T-cell (primary cell): ENCODE measurements around the gene NXPE3. TPM values are rescaled to one million over a fixed set of nuclear protein-coding genes. Genes with fewer than 3 reads are reported as not detected.

Experiments
- ATAC-seq, 4 experiments: fragments of 200-7000 bp in 3 of 4; fragments of 150-1000 bp in 1 of 4; cut with Tn5 transposase; replicated peaks in 1 of 4; 1 replicate in 3 of 4; 2 replicates in 1 of 4; pipeline ENCODE4 v1.10.0; 2021; ENCODE audit warnings: moderate library complexity in 3 of 4, mild to moderate bottlenecking in 2 of 4, moderate number of reproducible peaks in 1 of 4
- CTCF ChIA-PET, 2 donors: fragments of 300-600 bp; sonication (Branson Sonifier 250); formaldehyde crosslinking; loops; one replicate each; lab custom pipeline; 2022; ENCODE audit warnings: antibody characterized with exemption in 2 of 2; lab: Charles Lee
- POLR2A ChIA-PET, 2 donors: fragments of 300-600 bp; sonication (Branson Sonifier 250); formaldehyde crosslinking; loops; one replicate each; lab custom pipeline; 2022; ENCODE audit warnings: antibody characterized with exemption in 2 of 2; lab: Charles Lee
- DNase-seq, 35 experiments: peaks; one replicate each; pipeline versions ENCODE4 v3.0.0 to v3.0.0-alpha.2; 2013 to 2023
- H3K27ac ChIP-seq: one replicate; pipeline ENCODE4 v1.5.1; 2013; ENCODE audit warnings: low read length
- H3K27me3 ChIP-seq, 2 experiments: replicated peaks in 1 of 2; 1 replicate in 1 of 2; 2 replicates in 1 of 2; pipeline versions ENCODE4 v1.6.1 to v1.7.0; 2013; ENCODE audit warnings: low read length in 1 of 2, mixed read lengths in 1 of 2; ENCODE audit not compliant: control insufficient read depth in 2 of 2, insufficient read depth in 2 of 2; ENCODE audit errors: extremely low read depth in 1 of 2
- H3K36me3 ChIP-seq, 2 donors: 1 replicate in 1 of 2; 2 replicates in 1 of 2; pipeline versions ENCODE4 v1.6.1 to v1.7.0; 2013; ENCODE audit warnings: low read length in 1 of 2; ENCODE audit not compliant: control insufficient read depth in 2 of 2, insufficient read depth in 1 of 2; ENCODE audit errors: extremely low read depth in 1 of 2
- H3K4me1 ChIP-seq, 2 experiments: 1 replicate in 1 of 2; 2 replicates in 1 of 2; pipeline versions ENCODE4 v1.6.1 to v1.7.0; 2013; ENCODE audit warnings: low read length in 2 of 2, mixed read lengths in 1 of 2; ENCODE audit not compliant: insufficient read depth in 2 of 2, control insufficient read depth in 1 of 2; ENCODE audit errors: extremely low read depth in 1 of 2
- H3K4me3 ChIP-seq, 2 donors: 1 replicate in 1 of 2; 2 replicates in 1 of 2; pipeline versions ENCODE4 v1.5.1 to v1.7.0; 2013; ENCODE audit warnings: mild to moderate bottlenecking in 2 of 2, low read length in 1 of 2, moderate library complexity in 1 of 2; ENCODE audit not compliant: control insufficient read depth in 1 of 2; ENCODE audit errors: extremely low read depth in 1 of 2
- H3K9me3 ChIP-seq: 2 replicates; pipeline ENCODE4 v1.7.0; 2013
- H3K27ac Mint-ChIP-seq, 2 donors: one replicate each; pipeline ENCODE4 v1.8.0; 2020 to 2021; ENCODE audit warnings: mild to moderate bottlenecking in 2 of 2, mixed read lengths in 2 of 2
- H3K27me3 Mint-ChIP-seq, 2 donors: one replicate each; pipeline ENCODE4 v1.8.0; 2021 to 2022; ENCODE audit warnings: mixed read lengths in 2 of 2
- H3K36me3 Mint-ChIP-seq: one replicate; pipeline ENCODE4 v1.8.0; 2021; ENCODE audit warnings: mixed read lengths
- H3K4me1 Mint-ChIP-seq, 3 donors: one replicate each; pipeline ENCODE4 v1.8.0; 2020 to 2022; ENCODE audit warnings: mixed read lengths in 3 of 3, mild to moderate bottlenecking in 1 of 3
- H3K4me3 Mint-ChIP-seq, 3 donors: one replicate each; pipeline ENCODE4 v1.8.0; 2020 to 2022; ENCODE audit warnings: mild to moderate bottlenecking in 3 of 3, mixed read lengths in 3 of 3, moderate library complexity in 3 of 3
- H3K9me3 Mint-ChIP-seq, 3 donors: one replicate each; pipeline ENCODE4 v1.8.0; 2020 to 2022; ENCODE audit warnings: mixed read lengths in 3 of 3
- WGBS: methylation state at CpG from one replicate; pipeline ENCODE4 v1.1.5; 2013; ENCODE audit warnings: missing lambda C conversion rate; ENCODE audit not compliant: insufficient coverage; 5-methylcytosine and 5-hydroxymethylcytosine counted together
- total RNA-seq, 35 experiments: library from RNA in 6 of 35; stranded (reverse) in 6 of 35; fragments of 120-200 nt in 1 of 35; gene quantifications; one replicate each; pipeline versions ENCODE4 v1.2.1 to v1.2.4 and lab custom pipeline; 2013 to 2026

The NXPE3 gene
- total RNA-seq, 5 donors from 2014 or later (not counting 1 experiment from before 2014, with no cell fraction given), result 38.0 to 44.8 (median 41.3) TPM

GRCh38 chr3:101848754-101849713, 70.0 kb downstream of the NXPE3 start, which contains the start of gene NFKBIZ:
Gene NFKBIZ (plus strand): TSS chr3:101849514. CDS start chr3:101849629, 115 bp downstream.
- WGBS, result 5% methylated on average over 91 of the region's 95 CpGs
- H3K4me1 ChIP-seq, result peaks cover 12 to 21% of the 10 kb centered on the region in 2 experiments
- no peaks in the 10 kb centered on the region for H3K27me3 ChIP-seq
- H3K27ac ChIP-seq, result peak within 1 kb of the TSS; percentile 99
- peaks cover 43% of the 10 kb centered on the region in 3 donors for H3K4me1 Mint-ChIP-seq
- ATAC-seq (peak; percentile 79 to 83 (median 80)), DNase-seq (peak; percentile 84 to 97 (median 94))
- H3K36me3 Mint-ChIP-seq, result peaks cover 39% of the 10 kb centered on the region
- ChIA-PET POLR2A (interaction anchor here (0.6 to 3.1 kb wide), 18 partner anchors 9 to 275 kb away, joined by 3 to 34 read pairs (median 4); partner anchors contain the start of genes CEP97 (in 1 of the 2) and PCNP (in 1 of the 2)), CTCF (interaction anchor here (1.3 to 2.1 kb wide), 3 partner anchors 19 to 380 kb away, joined by 3 to 18 read pairs (median 4); no protein-coding TSS in a partner anchor)
- H3K4me3 ChIP-seq, result peak within 1 kb of the TSS; percentile 84 to 89
- no peaks in the 10 kb centered on the region for H3K9me3 ChIP-seq
- H3K27ac Mint-ChIP-seq, result peak within 1 kb of the TSS; percentile 99 to 100
- peaks cover 8 to 25% of the 10 kb centered on the region in 2 donors for H3K36me3 ChIP-seq
- no peaks in the 10 kb centered on the region for H3K9me3 Mint-ChIP-seq
- H3K4me3 Mint-ChIP-seq, result peak within 1 kb of the TSS; percentile 98 to 100 (median 99)
- no peaks in the 10 kb centered on the region for H3K27me3 Mint-ChIP-seq

DNA sequence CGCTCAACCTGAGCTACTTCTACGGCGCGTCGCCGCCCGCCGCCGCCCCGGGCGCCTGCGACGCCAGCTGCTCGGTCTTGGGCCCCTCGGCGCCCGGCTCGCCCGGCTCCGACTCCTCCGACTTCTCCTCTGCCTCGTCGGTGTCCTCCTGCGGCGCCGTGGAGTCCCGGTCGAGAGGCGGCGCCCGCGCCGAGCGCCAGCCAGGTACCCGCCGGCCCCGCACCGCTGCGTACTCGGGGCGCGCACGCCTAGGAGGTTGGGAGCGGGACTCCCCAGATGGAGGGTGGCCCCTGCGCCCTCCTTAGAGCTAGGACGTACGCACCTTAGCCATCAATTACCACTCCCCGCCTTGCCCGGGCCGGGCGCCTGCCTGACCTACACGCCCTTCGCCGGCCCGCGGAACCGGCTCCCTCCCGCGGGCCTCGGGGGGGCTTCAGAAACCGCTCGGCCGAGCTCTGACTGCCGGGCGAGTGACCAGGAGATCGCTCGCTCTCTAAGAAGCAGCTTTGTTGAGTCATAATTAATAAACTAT, 70.8 kb downstream of the NXPE3 start:
- under 1% methylated on average over 67 of the region's 67 CpGs for WGBS
- Mint-ChIP-seq H3K27ac (peak overlapping the region; percentile 99 to 100), H3K36me3 (peaks cover 47% of the 10 kb centered on the region), H3K4me1 (peaks cover 50% of the 10 kb centered on the region in 3 donors), H3K27me3 (no peaks in the 10 kb centered on the region), H3K9me3 (no peaks in the 10 kb centered on the region), H3K4me3 (peak overlapping the region; percentile 98 to 100 (median 99))
- H3K27me3 ChIP-seq, result no peaks in the 10 kb centered on the region
- no peaks in the 10 kb centered on the region for H3K9me3 ChIP-seq
- peak overlapping the region; percentile 99 for H3K27ac ChIP-seq
- CTCF ChIA-PET, result interaction anchor here (0.5 to 2.1 kb wide), 6 partner anchors 20 to 379 kb away, joined by 3 to 18 read pairs (median 4); no protein-coding TSS in a partner anchor
- peaks cover 12 to 21% of the 10 kb centered on the region in 2 experiments for H3K4me1 ChIP-seq
- H3K36me3 ChIP-seq, result peaks cover 8 to 33% of the 10 kb centered on the region in 2 donors
- DNase-seq (peak in 32 of 35 experiments; percentile 25 to 71 (median 50)), ATAC-seq (peak; percentile 25 to 57 (median 48))
- POLR2A ChIA-PET, result interaction anchor here (0.6 to 3.1 kb wide), 15 partner anchors 8 to 276 kb away, joined by 3 to 34 read pairs (median 5); partner anchors contain the start of genes CEP97 (in 1 of the 2) and PCNP (in 1 of the 2)
- peak overlapping the region; percentile 84 to 89 for H3K4me3 ChIP-seq

GRCh38 chr3:101850246-101851051, 71.4 kb downstream of the NXPE3 start:
- H3K27ac Mint-ChIP-seq, result peak overlapping the region; percentile 99 to 100
- peak overlapping the region; percentile 98 to 100 (median 99) for H3K4me3 Mint-ChIP-seq
- DNase-seq (peak in 34 of 35 experiments; percentile 22 to 86 (median 66)), ATAC-seq (peak; percentile 25 to 51 (median 28))
- Histone ChIP-seq H3K36me3 (peaks cover 8 to 39% of the 10 kb centered on the region in 2 donors), H3K4me3 (peak overlapping the region; percentile 84 to 89), H3K27ac (peak overlapping the region; percentile 99), H3K27me3 (no peaks in the 10 kb centered on the region), H3K9me3 (no peaks in the 10 kb centered on the region), H3K4me1 (peaks cover 12 to 24% of the 10 kb centered on the region in 2 experiments)
- WGBS, result 3% methylated on average over 9 of the region's 19 CpGs
- no peaks in the 10 kb centered on the region for H3K9me3 Mint-ChIP-seq
- no peaks in the 10 kb centered on the region for H3K27me3 Mint-ChIP-seq
- CTCF ChIA-PET, result interaction anchor here (0.5 to 2.1 kb wide), 6 partner anchors 26 to 379 kb away, joined by 3 to 18 read pairs (median 4); no protein-coding TSS in a partner anchor
- H3K4me1 Mint-ChIP-seq, result peaks cover 56 to 57% (median 57%) of the 10 kb centered on the region in 3 donors
- POLR2A ChIA-PET, result interaction anchor here (1.2 to 3.1 kb wide), 15 partner anchors 8 to 48 kb away, joined by 4 to 34 read pairs (median 8); no protein-coding TSS in a partner anchor
- peaks cover 53% of the 10 kb centered on the region for H3K36me3 Mint-ChIP-seq

DNA sequence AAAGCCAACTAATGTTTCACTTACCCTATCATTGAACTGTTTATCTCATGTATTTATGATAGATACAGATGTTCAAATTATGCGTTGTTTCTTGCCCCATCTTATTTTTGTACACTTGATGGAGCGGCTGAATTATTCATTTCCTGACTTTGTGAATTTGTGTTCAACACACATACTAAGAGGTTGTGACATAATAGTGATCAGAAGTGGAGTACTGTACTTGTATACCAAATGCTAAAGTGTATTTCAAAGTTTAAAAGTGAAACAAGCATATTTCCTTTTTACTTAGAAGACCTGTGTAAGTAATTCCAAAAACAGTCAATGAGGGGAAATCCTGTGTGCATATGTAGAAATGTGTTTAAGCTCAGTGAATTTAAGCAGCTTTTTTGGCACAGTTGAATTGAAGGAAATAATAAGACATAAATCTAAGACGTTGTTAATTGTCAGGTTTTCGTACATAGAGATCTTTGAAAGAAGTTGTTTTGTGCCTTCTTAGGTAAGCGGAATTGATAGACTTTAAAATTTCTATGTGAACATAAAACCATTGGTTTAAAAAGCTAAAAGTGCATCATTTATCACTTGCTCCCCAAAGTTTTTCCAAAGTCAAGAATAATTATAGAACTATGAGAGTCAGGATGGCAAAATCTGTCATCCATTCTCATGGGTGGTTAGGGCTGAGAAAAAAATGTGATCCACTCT, 72.2 kb downstream of the NXPE3 start:
- WGBS, result no CpG with 5 or more reads among the region's 5 CpGs
- ChIA-PET CTCF (interaction anchor here (0.5 to 2.0 kb wide), 9 partner anchors 13 to 374 kb away, joined by 3 to 8 read pairs (median 4); no protein-coding TSS in a partner anchor), POLR2A (interaction anchor here (0.6 to 2.5 kb wide), 14 partner anchors 8 to 377 kb away, joined by 3 to 20 read pairs (median 5); no protein-coding TSS in a partner anchor)
- peak overlapping the region; percentile 98 to 100 (median 99) for H3K4me3 Mint-ChIP-seq
- H3K27ac ChIP-seq, result peak overlapping the region; percentile 99
- peaks cover 58% of the 10 kb centered on the region for H3K36me3 Mint-ChIP-seq
- peaks cover 60 to 64% (median 62%) of the 10 kb centered on the region in 3 donors for H3K4me1 Mint-ChIP-seq
- H3K27ac Mint-ChIP-seq, result peak overlapping the region; percentile 99 to 100
- ATAC-seq (no peak), DNase-seq (no peak)
- H3K9me3 Mint-ChIP-seq, result no peaks in the 10 kb centered on the region
- peaks cover 12 to 24% of the 10 kb centered on the region in 2 experiments for H3K4me1 ChIP-seq
- H3K9me3 ChIP-seq, result no peaks in the 10 kb centered on the region
- H3K4me3 ChIP-seq, result peak overlapping the region; percentile 84 to 89
- no peaks in the 10 kb centered on the region for H3K27me3 ChIP-seq
- H3K27me3 Mint-ChIP-seq, result no peaks in the 10 kb centered on the region
- H3K36me3 ChIP-seq, result peaks cover 8 to 46% of the 10 kb centered on the region in 2 donors
